ENCODE data around the gene NRDC. TPM values are rescaled to one million over a fixed set of nuclear protein-coding genes. Genes with fewer than 3 reads are reported as not detected.
A peak's percentile ranks its signal among the peaks of the same experiment; 100 is the strongest.

NRDC gene
- total RNA-seq, 1 donor from 2014 or later, result 141 TPM

DNA sequence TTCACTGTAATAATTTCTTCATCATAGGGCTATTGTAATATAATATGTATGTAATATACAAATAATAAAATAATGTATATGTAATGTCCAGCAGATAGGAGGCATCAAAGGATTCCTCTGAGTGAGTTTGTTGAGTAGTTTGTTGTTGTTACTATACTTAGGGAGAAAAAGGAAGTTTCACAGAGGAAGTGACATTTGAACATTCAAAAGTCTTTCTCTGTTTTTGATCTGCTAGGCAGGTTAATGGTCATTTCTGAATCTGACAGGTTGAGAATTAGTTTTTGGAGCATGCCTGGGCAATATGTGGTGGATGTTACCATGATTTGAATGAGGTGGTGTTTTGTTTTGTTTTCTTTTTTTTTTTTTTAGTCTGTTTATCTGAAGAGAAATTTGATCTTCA is 102.1 kb downstream of the NRDC start:
- Histone ChIP-seq H2AFZ (replicated peaks) (no peak overlapping the region), H3K4me1 (no peaks in the 10 kb centered on the region), H3K27ac (no peak overlapping the region), H3K9ac (no peak overlapping the region), H3K36me3 (peaks cover 22% of the 10 kb centered on the region), H3F3A (ENCODE audit: low read depth) (no peaks in the 10 kb centered on the region), H3K79me2 (ENCODE audit: low read depth) (no peaks in the 10 kb centered on the region), H3K4me3 (no peak overlapping the region), H4K20me1 (ENCODE audit: low read depth) (no peaks in the 10 kb centered on the region), H3K4me2 (no peak overlapping the region), H3K9me3 (ENCODE audit: low read depth) (no peaks in the 10 kb centered on the region), H3K27me3 (no peaks in the 10 kb centered on the region)
- Mint-ChIP-seq H3K4me3 (no peak overlapping the region), H3K9me3 (no peaks in the 10 kb centered on the region), H3K4me1 (no peaks in the 10 kb centered on the region), H3K36me3 (peaks cover 32% of the 10 kb centered on the region), H3K27ac (no peak overlapping the region), H3K27me3 (ENCODE audit: insufficient read depth, low read depth) (no peaks in the 10 kb centered on the region)
- TF ChIP-seq EZH2phosphoT487 (IDR thresholded peaks at IDR 0.05), result no peak
- TF ChIP-seq EZH2 (IDR thresholded peaks at IDR 0.05), result no peak
- TF ChIP-seq, protein P1, sequence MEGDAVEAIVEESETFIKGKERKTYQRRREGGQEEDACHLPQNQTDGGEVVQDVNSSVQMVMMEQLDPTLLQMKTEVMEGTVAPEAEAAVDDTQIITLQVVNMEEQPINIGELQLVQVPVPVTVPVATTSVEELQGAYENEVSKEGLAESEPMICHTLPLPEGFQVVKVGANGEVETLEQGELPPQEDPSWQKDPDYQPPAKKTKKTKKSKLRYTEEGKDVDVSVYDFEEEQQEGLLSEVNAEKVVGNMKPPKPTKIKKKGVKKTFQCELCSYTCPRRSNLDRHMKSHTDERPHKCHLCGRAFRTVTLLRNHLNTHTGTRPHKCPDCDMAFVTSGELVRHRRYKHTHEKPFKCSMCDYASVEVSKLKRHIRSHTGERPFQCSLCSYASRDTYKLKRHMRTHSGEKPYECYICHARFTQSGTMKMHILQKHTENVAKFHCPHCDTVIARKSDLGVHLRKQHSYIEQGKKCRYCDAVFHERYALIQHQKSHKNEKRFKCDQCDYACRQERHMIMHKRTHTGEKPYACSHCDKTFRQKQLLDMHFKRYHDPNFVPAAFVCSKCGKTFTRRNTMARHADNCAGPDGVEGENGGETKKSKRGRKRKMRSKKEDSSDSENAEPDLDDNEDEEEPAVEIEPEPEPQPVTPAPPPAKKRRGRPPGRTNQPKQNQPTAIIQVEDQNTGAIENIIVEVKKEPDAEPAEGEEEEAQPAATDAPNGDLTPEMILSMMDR (IDR thresholded peaks at IDR 0.05), result no peak
- no peak for DNase-seq (ENCODE audit: low spot score)

DNA sequence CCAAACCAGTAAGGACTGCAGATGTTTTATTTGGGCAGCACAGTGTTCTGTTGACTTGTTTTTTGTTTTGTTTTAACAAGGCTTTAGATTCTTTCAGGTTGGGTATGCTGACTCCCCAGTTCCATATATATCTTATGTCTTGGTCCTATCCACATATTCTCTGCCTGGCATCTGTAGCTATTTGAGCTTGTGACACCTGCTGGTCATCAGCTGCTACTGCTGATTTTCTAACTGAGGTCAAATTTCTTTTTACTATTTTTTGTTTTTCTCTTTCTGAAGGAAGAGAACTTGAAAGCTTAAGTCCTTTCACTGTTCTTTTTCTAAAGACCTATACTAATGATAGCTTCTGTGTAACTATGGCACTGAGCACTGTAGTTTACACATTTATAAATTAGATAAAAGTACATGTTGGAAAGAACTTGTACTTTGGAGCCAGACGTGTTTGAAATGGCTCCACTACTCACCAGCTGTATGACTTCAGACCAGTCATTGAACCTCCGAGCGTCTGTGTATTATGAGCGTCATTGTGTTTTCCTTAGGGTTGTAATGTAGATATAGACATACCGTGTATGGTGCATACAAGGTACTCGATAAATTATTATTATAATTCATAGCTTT is 109.4 kb downstream of the NRDC start:
- Mint-ChIP-seq H3K36me3 (peaks cover 27% of the 10 kb centered on the region), H3K4me3 (no peak overlapping the region), H3K4me1 (no peaks in the 10 kb centered on the region), H3K27ac (no peak overlapping the region), H3K27me3 (ENCODE audit: insufficient read depth, low read depth) (no peaks in the 10 kb centered on the region), H3K9me3 (no peaks in the 10 kb centered on the region)
- peaks cover 8% of the 10 kb centered on the region for H3F3A ChIP-seq (ENCODE audit: low read depth)
- H3K79me2 ChIP-seq (ENCODE audit: low read depth), result no peaks in the 10 kb centered on the region
- TF ChIP-seq, protein P1 (IDR thresholded peaks at IDR 0.05), result peak; percentile 90
- TF ChIP-seq EZH2phosphoT487 (IDR thresholded peaks at IDR 0.05) (no peak), EZH2 (IDR thresholded peaks at IDR 0.05) (no peak)
- no peak overlapping the region for H2AFZ ChIP-seq (replicated peaks)
- DNase-seq (ENCODE audit: low spot score), result peak; percentile 68
- no peak overlapping the region for H3K4me3 ChIP-seq
- H3K9ac ChIP-seq, result no peak overlapping the region
- H3K4me1 ChIP-seq, result no peaks in the 10 kb centered on the region
- H3K27me3 ChIP-seq, result no peaks in the 10 kb centered on the region
- no peaks in the 10 kb centered on the region for H4K20me1 ChIP-seq (ENCODE audit: low read depth)
- H3K9me3 ChIP-seq (ENCODE audit: low read depth), result no peaks in the 10 kb centered on the region
- H3K27ac ChIP-seq, result no peak overlapping the region
- no peak overlapping the region for H3K4me2 ChIP-seq
- H3K36me3 ChIP-seq, result peaks cover 6% of the 10 kb centered on the region

DNA sequence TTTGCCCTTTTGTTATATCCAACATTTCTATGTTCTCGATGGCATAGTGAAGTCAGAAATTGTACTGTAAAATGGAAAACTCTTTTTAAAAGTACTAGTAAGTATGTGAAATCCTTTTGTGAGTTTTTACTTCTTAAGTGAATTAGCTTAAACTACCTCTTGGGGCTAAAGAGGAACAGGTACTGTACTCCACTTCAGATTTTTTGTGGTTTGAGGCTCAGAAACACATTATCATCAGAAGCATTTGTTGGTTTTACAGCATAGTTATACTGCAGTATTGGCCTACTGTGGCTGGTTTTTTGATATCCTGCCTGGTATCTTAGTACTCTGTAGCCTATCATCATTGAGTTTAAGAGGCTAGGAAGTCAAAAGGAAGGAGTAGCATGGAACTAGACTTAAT is 117.2 kb downstream of the NRDC start:
- Histone ChIP-seq H3K27ac (no peak overlapping the region), H3K9me3 (ENCODE audit: low read depth) (no peaks in the 10 kb centered on the region), H3K4me3 (no peak overlapping the region)

More for the DNA sequence above, 117.2 kb downstream of the NRDC start:
- Histone ChIP-seq H2AFZ (replicated peaks) (no peak overlapping the region), H3K36me3 (peaks cover 13% of the 10 kb centered on the region), H3K4me2 (no peak overlapping the region), H4K20me1 (ENCODE audit: low read depth) (no peaks in the 10 kb centered on the region), H3F3A (ENCODE audit: low read depth) (no peaks in the 10 kb centered on the region), H3K79me2 (ENCODE audit: low read depth) (no peaks in the 10 kb centered on the region), H3K27me3 (no peaks in the 10 kb centered on the region), H3K9ac (no peak overlapping the region), H3K4me1 (no peaks in the 10 kb centered on the region)
- Mint-ChIP-seq H3K9me3 (no peaks in the 10 kb centered on the region), H3K36me3 (peaks cover 14% of the 10 kb centered on the region), H3K27ac (no peak overlapping the region), H3K4me1 (no peaks in the 10 kb centered on the region), H3K4me3 (no peak overlapping the region), H3K27me3 (ENCODE audit: insufficient read depth, low read depth) (no peaks in the 10 kb centered on the region)
- TF ChIP-seq, protein P1 (IDR thresholded peaks at IDR 0.05), result no peak
- TF ChIP-seq EZH2 (IDR thresholded peaks at IDR 0.05), result no peak
- TF ChIP-seq EZH2phosphoT487 (IDR thresholded peaks at IDR 0.05), result no peak
- DNase-seq (ENCODE audit: low spot score), result no peak
